Activated naive CD4-positive, alpha-beta T cell treated with anti-CD3 and anti-CD28 coated beads, Interleukin-2, amount 50 U/mL, for 24 hours (primary cell): Measurements from ENCODE around the gene DPYD.
A peak's percentile ranks its signal among the peaks of the same experiment; 100 is the strongest.

Experiments
- H3K27ac Mint-ChIP-seq: one replicate; pipeline ENCODE4 v1.8.0; 2021; ENCODE audit warnings: mild to moderate bottlenecking, mixed read lengths
- H3K27me3 Mint-ChIP-seq: one replicate; pipeline ENCODE4 v1.8.0; 2021; ENCODE audit warnings: mixed read lengths
- H3K36me3 Mint-ChIP-seq: one replicate; pipeline ENCODE4 v1.8.0; 2021; ENCODE audit warnings: mixed read lengths
- H3K4me1 Mint-ChIP-seq: one replicate; pipeline ENCODE4 v1.8.0; 2021; ENCODE audit warnings: mixed read lengths
- H3K4me3 Mint-ChIP-seq: one replicate; pipeline ENCODE4 v1.8.0; 2021; ENCODE audit warnings: mild to moderate bottlenecking, mixed read lengths
- H3K9me3 Mint-ChIP-seq: one replicate; pipeline ENCODE4 v1.8.0; 2021; ENCODE audit warnings: mixed read lengths

Gene DPYD

DNA sequence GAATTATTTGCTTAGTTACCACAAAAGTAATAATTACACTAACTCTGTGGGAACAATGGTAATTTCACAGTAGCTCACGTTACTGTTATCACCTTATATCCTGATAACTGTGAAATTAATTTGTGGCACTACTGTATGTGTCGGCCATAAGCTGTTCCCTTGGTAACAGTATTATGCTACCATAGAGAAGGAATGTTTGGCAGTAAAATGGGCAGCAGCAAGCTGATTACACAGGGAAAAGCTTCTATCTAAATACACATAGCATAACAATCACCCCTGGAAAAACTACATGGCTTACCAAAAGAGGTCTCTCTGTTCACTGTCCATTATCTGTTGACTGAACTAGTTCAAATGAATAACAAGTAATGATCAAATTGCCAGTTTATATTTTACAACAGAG is 124.1 kb downstream of the DPYD start:
- H3K36me3 Mint-ChIP-seq = peaks cover 11% of the 10 kb centered on the region
- H3K4me3 Mint-ChIP-seq = no peak overlapping the region
- no peaks in the 10 kb centered on the region for H3K27me3 Mint-ChIP-seq
- no peaks in the 10 kb centered on the region for H3K9me3 Mint-ChIP-seq
- H3K4me1 Mint-ChIP-seq = peaks cover 31% of the 10 kb centered on the region
- no peak overlapping the region for H3K27ac Mint-ChIP-seq

DNA sequence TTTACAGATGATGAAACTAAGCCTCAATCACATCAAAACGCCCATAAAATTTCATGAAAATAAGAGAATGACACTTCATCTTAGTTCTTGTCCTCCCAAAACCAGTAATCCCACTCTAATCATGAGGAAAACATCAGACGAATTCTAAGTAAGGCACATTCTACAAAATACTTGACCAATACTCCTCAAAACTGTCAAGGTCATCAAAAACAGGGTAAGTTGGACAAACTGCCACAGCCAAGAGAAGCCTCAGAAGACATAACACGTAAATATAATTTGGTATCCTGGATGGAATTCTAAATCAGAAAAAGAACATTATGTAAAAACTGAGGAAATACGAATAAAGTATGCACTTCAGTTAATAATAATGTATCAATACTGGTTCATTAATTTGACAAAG is 128.2 kb downstream of the DPYD start:
- H3K36me3 Mint-ChIP-seq = peaks cover 7% of the 10 kb centered on the region
- H3K27me3 Mint-ChIP-seq = no peaks in the 10 kb centered on the region
- H3K4me1 Mint-ChIP-seq = peaks cover 39% of the 10 kb centered on the region
- H3K27ac Mint-ChIP-seq = peak overlapping the region; percentile 27
- no peaks in the 10 kb centered on the region for H3K9me3 Mint-ChIP-seq
- no peak overlapping the region for H3K4me3 Mint-ChIP-seq

- no peaks in the 10 kb centered on the region for H3K27me3 Mint-ChIP-seq
- peaks cover 7% of the 10 kb centered on the region for H3K36me3 Mint-ChIP-seq
- H3K4me1 Mint-ChIP-seq = peaks cover 35% of the 10 kb centered on the region
- peak overlapping the region; percentile 48 for H3K27ac Mint-ChIP-seq
- H3K9me3 Mint-ChIP-seq = no peaks in the 10 kb centered on the region
- no peak overlapping the region for H3K4me3 Mint-ChIP-seq
Observed at GRCh38 chr1:97791251-97791650, 129.6 kb downstream of the DPYD start.

DNA sequence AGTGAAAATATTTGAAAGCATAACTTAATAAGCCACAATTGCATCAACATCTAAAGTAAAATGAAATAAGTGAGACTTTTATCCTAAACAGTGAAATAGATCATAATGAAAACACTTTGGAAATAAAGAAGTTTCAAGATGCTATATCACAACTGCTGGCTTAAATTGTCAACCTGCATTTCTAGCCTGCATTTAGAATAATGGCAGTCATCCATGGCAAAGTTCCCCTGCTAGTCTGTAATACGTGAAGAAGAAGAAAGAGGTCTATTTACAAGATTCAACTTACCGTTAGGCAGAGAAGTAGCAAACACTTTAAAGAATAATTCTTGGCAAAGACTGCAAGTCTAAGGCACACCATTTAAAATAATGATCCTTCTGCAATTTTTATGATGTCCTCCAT is 133.6 kb downstream of the DPYD start:
- no peaks in the 10 kb centered on the region for H3K27me3 Mint-ChIP-seq
- H3K36me3 Mint-ChIP-seq = peaks cover 6% of the 10 kb centered on the region
- H3K4me3 Mint-ChIP-seq = no peak overlapping the region
- peaks cover 31% of the 10 kb centered on the region for H3K4me1 Mint-ChIP-seq
- H3K27ac Mint-ChIP-seq = no peak overlapping the region
- no peaks in the 10 kb centered on the region for H3K9me3 Mint-ChIP-seq

- H3K4me1 Mint-ChIP-seq = peaks cover 18% of the 10 kb centered on the region
- no peaks in the 10 kb centered on the region for H3K27me3 Mint-ChIP-seq
- no peak overlapping the region for H3K27ac Mint-ChIP-seq
- H3K9me3 Mint-ChIP-seq = no peaks in the 10 kb centered on the region
- H3K36me3 Mint-ChIP-seq = peaks cover 5% of the 10 kb centered on the region
- H3K4me3 Mint-ChIP-seq = no peak overlapping the region
Observed at GRCh38 chr1:97784661-97785060, 136.2 kb downstream of the DPYD start.

DNA sequence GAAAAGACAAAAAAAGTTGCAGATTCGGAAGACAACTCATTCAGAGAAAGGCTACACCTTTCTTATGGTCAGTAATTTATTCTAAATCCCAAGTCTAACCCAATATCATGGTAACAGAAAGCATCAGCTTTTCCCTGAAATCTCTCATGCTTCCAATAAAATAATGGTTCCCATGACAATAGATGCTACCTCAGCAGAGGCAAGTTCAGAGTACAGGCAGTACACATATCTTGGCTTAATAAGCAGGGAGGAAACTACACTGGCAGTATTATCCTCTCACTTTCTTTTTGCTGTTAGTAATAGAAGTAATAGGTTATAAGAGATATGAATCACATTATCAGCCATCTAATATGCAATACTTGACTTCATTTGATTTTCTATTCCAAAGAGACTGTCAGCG is 137.1 kb downstream of the DPYD start:
- Mint-ChIP-seq H3K27ac (peak overlapping the region; percentile 33), H3K9me3 (no peaks in the 10 kb centered on the region), H3K4me3 (no peak overlapping the region), H3K4me1 (peaks cover 17% of the 10 kb centered on the region), H3K27me3 (no peaks in the 10 kb centered on the region), H3K36me3 (peaks cover 5% of the 10 kb centered on the region)

DNA sequence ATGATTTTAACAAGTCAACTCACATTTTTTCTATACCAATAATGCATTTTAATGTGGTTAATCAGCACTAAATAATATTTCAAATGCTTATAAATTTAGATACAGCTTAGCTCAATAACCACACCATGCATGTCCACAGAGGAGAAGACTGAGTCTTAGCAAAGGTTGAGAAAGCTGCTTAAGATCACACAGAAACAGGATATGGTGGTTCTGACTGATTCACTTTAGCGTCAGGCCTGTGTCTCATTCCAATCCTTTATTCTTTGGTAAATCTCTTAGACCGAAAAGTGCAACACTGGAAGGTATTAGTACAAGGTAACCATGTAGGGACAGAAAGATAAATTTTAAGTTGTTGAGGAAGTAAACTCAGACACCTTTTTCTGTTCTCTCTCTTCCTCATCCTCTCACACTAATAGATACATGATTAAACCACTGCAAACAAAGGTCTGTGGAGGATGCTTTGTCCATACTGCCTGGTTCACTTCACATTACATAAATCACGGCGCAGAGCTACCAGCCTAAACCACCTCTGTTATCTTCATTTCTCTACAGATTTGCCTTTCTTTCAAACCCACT is 139.0 kb downstream of the DPYD start:
- Mint-ChIP-seq H3K27ac (peak overlapping the region; percentile 81), H3K4me3 (no peak overlapping the region), H3K4me1 (peaks cover 17% of the 10 kb centered on the region), H3K27me3 (no peaks in the 10 kb centered on the region), H3K36me3 (peaks cover 7% of the 10 kb centered on the region), H3K9me3 (no peaks in the 10 kb centered on the region)

DNA sequence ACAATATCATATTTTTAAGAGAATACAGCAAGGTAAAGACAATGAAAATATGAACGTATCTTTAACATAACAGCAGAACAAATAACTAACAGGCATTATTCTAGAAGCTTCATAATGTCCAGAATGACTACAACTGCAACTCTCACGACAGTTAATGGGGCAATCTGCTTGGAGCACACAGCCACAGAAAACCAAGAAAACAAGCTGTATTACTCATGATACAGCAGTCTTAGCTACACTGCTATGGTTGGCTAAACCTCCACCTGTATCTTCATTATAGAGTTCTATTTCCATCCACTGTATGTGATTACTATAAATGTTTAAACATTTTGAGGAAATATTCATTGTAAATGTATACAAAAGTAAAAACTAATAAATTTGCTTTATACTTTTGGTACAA is 139.9 kb downstream of the DPYD start:
- peaks cover 9% of the 10 kb centered on the region for H3K36me3 Mint-ChIP-seq
- H3K27me3 Mint-ChIP-seq = no peaks in the 10 kb centered on the region
- H3K9me3 Mint-ChIP-seq = no peaks in the 10 kb centered on the region
- H3K4me1 Mint-ChIP-seq = peaks cover 17% of the 10 kb centered on the region
- no peak overlapping the region for H3K4me3 Mint-ChIP-seq
- H3K27ac Mint-ChIP-seq = no peak overlapping the region

DNA sequence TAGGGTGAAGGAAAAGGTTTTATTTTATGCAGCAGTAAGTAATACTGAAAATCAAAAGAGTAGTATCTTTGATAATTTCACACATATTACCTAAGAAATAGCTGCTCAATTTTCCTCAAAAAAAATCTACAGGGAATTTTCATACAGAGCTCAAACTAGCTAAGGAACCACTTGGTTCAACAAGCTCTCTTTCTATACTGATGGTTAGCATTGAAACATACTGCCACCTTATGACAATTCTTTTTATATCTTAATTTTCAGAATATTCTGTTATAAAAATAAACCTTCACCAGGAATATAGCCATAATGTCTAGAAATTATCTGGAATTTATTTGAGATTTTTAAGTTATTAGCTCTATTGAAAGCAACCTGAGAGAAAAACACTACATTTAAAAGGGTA is 142.1 kb downstream of the DPYD start:
- H3K4me1 Mint-ChIP-seq = peaks cover 21% of the 10 kb centered on the region
- H3K9me3 Mint-ChIP-seq = no peaks in the 10 kb centered on the region
- no peaks in the 10 kb centered on the region for H3K27me3 Mint-ChIP-seq
- H3K4me3 Mint-ChIP-seq = no peak overlapping the region
- peaks cover 20% of the 10 kb centered on the region for H3K36me3 Mint-ChIP-seq
- no peak overlapping the region for H3K27ac Mint-ChIP-seq

DNA sequence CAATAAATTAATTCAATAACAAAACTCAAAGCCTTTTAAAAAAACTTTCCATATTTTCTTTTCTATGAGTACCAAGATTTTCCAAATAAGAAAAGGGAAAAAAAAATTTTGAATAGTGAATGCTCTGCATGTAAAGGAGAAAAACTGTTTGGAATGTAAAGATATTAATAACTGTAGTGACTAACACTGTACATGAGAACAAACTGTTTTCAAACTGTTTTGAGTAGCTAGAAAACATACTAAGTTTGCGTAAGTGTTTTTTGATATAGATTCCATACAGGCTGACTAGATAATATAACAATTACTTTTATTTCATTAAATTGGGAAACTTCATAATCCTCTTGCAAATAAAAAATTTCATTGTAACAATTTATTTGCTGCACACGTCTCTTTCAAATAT is 150.5 kb downstream of the DPYD start:
- Mint-ChIP-seq H3K27me3 (no peaks in the 10 kb centered on the region), H3K4me3 (no peak overlapping the region), H3K9me3 (no peaks in the 10 kb centered on the region), H3K27ac (no peak overlapping the region), H3K36me3 (peaks cover 13% of the 10 kb centered on the region), H3K4me1 (peaks cover 4% of the 10 kb centered on the region)

- H3K36me3 Mint-ChIP-seq = peaks cover 14% of the 10 kb centered on the region
- H3K27me3 Mint-ChIP-seq = no peaks in the 10 kb centered on the region
- no peak overlapping the region for H3K4me3 Mint-ChIP-seq
- no peak overlapping the region for H3K27ac Mint-ChIP-seq
- H3K4me1 Mint-ChIP-seq = no peaks in the 10 kb centered on the region
- peaks cover 4% of the 10 kb centered on the region for H3K9me3 Mint-ChIP-seq
Observed at GRCh38 chr1:97767381-97767780, 153.5 kb downstream of the DPYD start.

GRCh38 chr1:97764991-97765390 is 155.8 kb downstream of the DPYD start:
- H3K9me3 Mint-ChIP-seq = peaks cover 9% of the 10 kb centered on the region
- no peak overlapping the region for H3K27ac Mint-ChIP-seq
- H3K4me1 Mint-ChIP-seq = no peaks in the 10 kb centered on the region
- H3K36me3 Mint-ChIP-seq = peaks cover 20% of the 10 kb centered on the region
- no peaks in the 10 kb centered on the region for H3K27me3 Mint-ChIP-seq
- H3K4me3 Mint-ChIP-seq = no peak overlapping the region

GRCh38 chr1:97761637-97762036 is 159.2 kb downstream of the DPYD start:
- no peak overlapping the region for H3K27ac Mint-ChIP-seq
- no peak overlapping the region for H3K4me3 Mint-ChIP-seq
- H3K27me3 Mint-ChIP-seq = no peaks in the 10 kb centered on the region
- no peaks in the 10 kb centered on the region for H3K4me1 Mint-ChIP-seq
- H3K36me3 Mint-ChIP-seq = peaks cover 25% of the 10 kb centered on the region
- H3K9me3 Mint-ChIP-seq = peaks cover 9% of the 10 kb centered on the region

- Mint-ChIP-seq H3K4me3 (no peak overlapping the region), H3K4me1 (no peaks in the 10 kb centered on the region), H3K27ac (no peak overlapping the region), H3K9me3 (peaks cover 9% of the 10 kb centered on the region), H3K27me3 (no peaks in the 10 kb centered on the region), H3K36me3 (peaks cover 24% of the 10 kb centered on the region)
Observed at GRCh38 chr1:97759078-97759477, 161.8 kb downstream of the DPYD start.

- H3K4me3 Mint-ChIP-seq = no peak overlapping the region
- H3K27me3 Mint-ChIP-seq = no peaks in the 10 kb centered on the region
- H3K9me3 Mint-ChIP-seq = peaks cover 9% of the 10 kb centered on the region
- H3K36me3 Mint-ChIP-seq = peaks cover 21% of the 10 kb centered on the region
- no peak overlapping the region for H3K27ac Mint-ChIP-seq
- no peaks in the 10 kb centered on the region for H3K4me1 Mint-ChIP-seq
Observed at GRCh38 chr1:97758541-97759057, 162.2 kb downstream of the DPYD start.

GRCh38 chr1:97745912-97746311 is 174.9 kb downstream of the DPYD start:
- no peaks in the 10 kb centered on the region for H3K27me3 Mint-ChIP-seq
- H3K36me3 Mint-ChIP-seq = peaks cover 8% of the 10 kb centered on the region
- H3K4me1 Mint-ChIP-seq = peaks cover 7% of the 10 kb centered on the region
- no peaks in the 10 kb centered on the region for H3K9me3 Mint-ChIP-seq
- no peak overlapping the region for H3K27ac Mint-ChIP-seq
- no peak overlapping the region for H3K4me3 Mint-ChIP-seq

GRCh38 chr1:97744977-97745376 is 175.9 kb downstream of the DPYD start:
- Mint-ChIP-seq H3K27me3 (no peaks in the 10 kb centered on the region), H3K4me3 (no peak overlapping the region), H3K9me3 (no peaks in the 10 kb centered on the region), H3K27ac (no peak overlapping the region), H3K36me3 (peaks cover 11% of the 10 kb centered on the region), H3K4me1 (peaks cover 9% of the 10 kb centered on the region)
